Measurements from ENCODE around the gene ADAMTS9. TPM values are rescaled to one million over a fixed set of nuclear protein-coding genes. Genes with fewer than 3 reads are reported as not detected.

Gene ADAMTS9
- total RNA-seq, 1 donor from 2014 or later: 74.1 TPM

- intact Hi-C loops (cut with DNase I): loop anchor here (10.0 kb wide), 1 partner anchor 585 kb away; no protein-coding TSS in a partner anchor
- no peak overlapping the region for H3K4me3 ChIP-seq
- peaks cover 4 to 32% of the 10 kb centered on the region in 2 donors for H3K36me3 ChIP-seq
- no peak for DNase-seq (ENCODE audit: low spot score in 2 of 2)
- H3K27me3 ChIP-seq: no peaks in the 10 kb centered on the region
- H3K27ac ChIP-seq: no peak overlapping the region
- no peaks in the 10 kb centered on the region for H3K4me1 ChIP-seq
- TF ChIP-seq CTCF (IDR thresholded peaks at IDR 0.05): no peak
- H3K9me3 ChIP-seq: no peaks in the 10 kb centered on the region
Observed at GRCh38 chr3:64659617-64659978, 28.2 kb downstream of the ADAMTS9 start.

- Histone ChIP-seq H3K27me3 (no peaks in the 10 kb centered on the region), H3K4me1 (no peaks in the 10 kb centered on the region), H3K4me3 (no peak overlapping the region), H3K36me3 (peaks cover 4 to 39% of the 10 kb centered on the region in 2 donors), H3K27ac (no peak overlapping the region), H3K9me3 (no peaks in the 10 kb centered on the region)
- DNase-seq (ENCODE audit: low spot score in 2 of 2): no peak
- no peak for TF ChIP-seq CTCF (IDR thresholded peaks at IDR 0.05)
- intact Hi-C loops (cut with DNase I): loop anchor here (10.0 kb wide), 1 partner anchor 587 kb away; no protein-coding TSS in a partner anchor
Observed at GRCh38 chr3:64658001-64658400, 29.8 kb downstream of the ADAMTS9 start.

DNA sequence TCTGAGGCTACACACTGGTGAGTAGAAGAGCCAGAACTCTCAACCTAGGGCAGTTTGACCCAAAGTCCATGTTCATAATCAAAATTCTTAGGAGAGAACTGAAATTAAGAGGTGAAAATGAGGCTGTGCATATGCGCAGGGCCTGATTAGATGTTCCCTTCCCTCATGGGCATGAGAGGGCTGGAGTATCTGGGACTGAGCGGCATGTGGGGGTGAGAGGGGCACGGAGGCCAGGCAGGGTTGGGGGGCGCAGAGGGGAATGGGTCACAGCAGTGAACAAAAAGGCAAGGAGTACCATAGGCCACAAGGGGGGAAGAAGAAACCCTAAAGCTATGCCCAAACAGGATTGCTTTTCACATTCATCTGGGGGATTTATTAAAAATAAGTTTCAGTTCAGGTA is 31.3 kb downstream of the ADAMTS9 start:
- DNase-seq (ENCODE audit: low spot score in 2 of 2): no peak
- no peak for TF ChIP-seq CTCF (IDR thresholded peaks at IDR 0.05)
- Histone ChIP-seq H3K9me3 (no peaks in the 10 kb centered on the region), H3K27ac (no peak overlapping the region), H3K36me3 (peaks cover 4 to 39% of the 10 kb centered on the region in 2 donors), H3K27me3 (no peaks in the 10 kb centered on the region), H3K4me3 (no peak overlapping the region), H3K4me1 (peaks cover 0 to 5% of the 10 kb centered on the region in 2 donors)
- intact Hi-C loops (cut with DNase I): loop anchor here (10.0 kb wide), 1 partner anchor 588 kb away; no protein-coding TSS in a partner anchor

GRCh38 chr3:64655160-64655559 is 32.6 kb downstream of the ADAMTS9 start:
- Histone ChIP-seq H3K36me3 (peaks cover 4 to 40% of the 10 kb centered on the region in 2 donors), H3K27ac (no peak overlapping the region), H3K4me1 (peaks cover 0 to 16% of the 10 kb centered on the region in 2 donors), H3K9me3 (no peaks in the 10 kb centered on the region), H3K4me3 (no peak overlapping the region), H3K27me3 (no peaks in the 10 kb centered on the region)
- intact Hi-C loops (cut with DNase I): loop anchor here (10.0 kb wide), 1 partner anchor 590 kb away; no protein-coding TSS in a partner anchor
- DNase-seq (ENCODE audit: low spot score in 2 of 2): no peak
- no peak for TF ChIP-seq CTCF (IDR thresholded peaks at IDR 0.05)

DNA sequence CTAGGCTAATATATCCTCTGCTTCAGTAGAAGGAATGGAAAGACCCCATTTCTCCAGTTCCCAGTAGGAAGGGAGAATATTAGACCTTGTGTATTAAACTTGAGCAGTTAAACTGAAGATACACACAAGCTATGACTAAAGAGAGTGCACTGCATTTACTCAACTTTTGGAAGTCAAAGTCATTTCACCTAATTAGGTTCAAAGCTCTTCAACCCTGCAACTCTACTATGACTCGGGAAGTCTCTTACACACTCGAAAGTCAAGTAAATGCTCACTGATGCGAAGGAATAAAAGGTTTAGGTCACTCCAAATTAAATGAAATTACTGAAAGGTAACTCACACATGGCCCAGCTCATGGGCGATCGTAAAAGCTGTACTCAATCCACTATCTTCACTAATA is 33.8 kb downstream of the ADAMTS9 start:
- Histone ChIP-seq H3K4me3 (no peak overlapping the region), H3K27ac (no peak overlapping the region), H3K9me3 (no peaks in the 10 kb centered on the region), H3K27me3 (no peaks in the 10 kb centered on the region), H3K36me3 (peaks cover 4 to 48% of the 10 kb centered on the region in 2 donors), H3K4me1 (peaks cover 0 to 16% of the 10 kb centered on the region in 2 donors)
- intact Hi-C loops (cut with DNase I): loop anchor here (10.0 kb wide), 1 partner anchor 591 kb away; no protein-coding TSS in a partner anchor
- no peak for TF ChIP-seq CTCF (IDR thresholded peaks at IDR 0.05)
- no peak for DNase-seq (ENCODE audit: low spot score in 2 of 2)

- no peak for DNase-seq (ENCODE audit: low spot score in 2 of 2)
- H3K4me1 ChIP-seq: peaks cover 0 to 16% of the 10 kb centered on the region in 2 donors
- intact Hi-C loops (cut with DNase I): loop anchor here (10.0 kb wide), 1 partner anchor 592 kb away; no protein-coding TSS in a partner anchor
- peaks cover 1 to 41% of the 10 kb centered on the region in 2 donors for H3K36me3 ChIP-seq
- no peak overlapping the region for H3K4me3 ChIP-seq
- no peaks in the 10 kb centered on the region for H3K27me3 ChIP-seq
- TF ChIP-seq CTCF (IDR thresholded peaks at IDR 0.05): no peak
- no peak overlapping the region for H3K27ac ChIP-seq
- H3K9me3 ChIP-seq: no peaks in the 10 kb centered on the region
Observed at GRCh38 chr3:64653101-64653500, 34.7 kb downstream of the ADAMTS9 start.

Measured in ascending aorta (tissue), 2 donors.